SK-N-SH treated with all-trans-retinoic acid at 6 μM for 48 hours (cell line): Measurements from ENCODE around the gene MAOA.

Experiments used
- ATAC-seq: fragments of 200-7000 bp; cut with Tn5 transposase; 3 replicates; pipeline ENCODE4 v1.9.1; 2020; ENCODE audit warnings: mild to moderate bottlenecking, moderate library complexity
- ARNTL ChIP-seq: fragments of 450-650 bp; formaldehyde crosslinking; IDR thresholded peaks from 2 replicates; pipeline ENCODE4 v1.5.0; 2020; ENCODE audit warnings: low read depth, mild to moderate bottlenecking, moderate library complexity, borderline replicate concordance
- BACH2 ChIP-seq: fragments of 250-450 bp; sonication (Bioruptor Pico); IDR thresholded peaks from 2 replicates; pipeline ENCODE4 v1.9.0; 2021; ENCODE audit warnings: mild to moderate bottlenecking, borderline replicate concordance
- CSDC2 ChIP-seq: fragments of 250-450 bp; sonication (Bioruptor Pico); IDR thresholded peaks from 2 replicates; pipeline ENCODE4 v1.5.0; 2020; ENCODE audit warnings: mild to moderate bottlenecking, moderate library complexity
- CSRNP3 ChIP-seq: fragments of 250-450 bp; sonication (Bioruptor Pico); IDR thresholded peaks from 2 replicates; pipeline ENCODE4 v1.5.1; 2021; ENCODE audit warnings: mild to moderate bottlenecking, moderate library complexity
- ESRRG ChIP-seq: fragments of 250-450 bp; sonication (Bioruptor Pico); IDR thresholded peaks from 2 replicates; pipeline ENCODE4 v1.6.1; 2021; ENCODE audit warnings: mild to moderate bottlenecking
- ISL1 ChIP-seq: fragments of 250-450 bp; sonication (Bioruptor Pico); IDR thresholded peaks from 2 replicates; pipeline ENCODE4 v2.1.2; 2022; ENCODE audit warnings: mild to moderate bottlenecking, moderate library complexity
- PATZ1 ChIP-seq: fragments of 250-450 bp; sonication (Bioruptor Pico); IDR thresholded peaks from 2 replicates; pipeline ENCODE4 v1.8.0; 2020; ENCODE audit warnings: mild to moderate bottlenecking, moderate library complexity, borderline replicate concordance
- POU6F1 ChIP-seq: fragments of 250-450 bp; sonication (Bioruptor Pico); IDR thresholded peaks from 2 replicates; pipeline ENCODE4 v1.8.0; 2021; ENCODE audit warnings: low read depth, mild to moderate bottlenecking, moderate library complexity, borderline replicate concordance
- PPARA ChIP-seq: fragments of 250-450 bp; sonication (Bioruptor Pico); IDR thresholded peaks from 2 replicates; pipeline ENCODE4 v1.5.0; 2020; ENCODE audit warnings: mild to moderate bottlenecking, borderline replicate concordance
- RARB ChIP-seq: fragments of 250-450 bp; sonication (Bioruptor Pico); IDR thresholded peaks from 2 replicates; pipeline ENCODE4 v1.8.0; 2021; ENCODE audit warnings: mild to moderate bottlenecking, moderate library complexity
- SNAI2 ChIP-seq: fragments of 250-450 bp; sonication (Bioruptor Pico); IDR thresholded peaks from 2 replicates; pipeline ENCODE4 v1.5.0; 2020; ENCODE audit warnings: mild to moderate bottlenecking, moderate library complexity
- TCF4 ChIP-seq: fragments of 250-450 bp; sonication (Bioruptor Pico); IDR thresholded peaks from 2 replicates; pipeline ENCODE4 v1.8.0; 2021; ENCODE audit warnings: mild to moderate bottlenecking, moderate library complexity, borderline replicate concordance
- TOX ChIP-seq: fragments of 250-450 bp; sonication (Bioruptor Pico); IDR thresholded peaks from 2 replicates; pipeline ENCODE4 v1.8.0; 2021; ENCODE audit warnings: mild to moderate bottlenecking, moderate library complexity, borderline replicate concordance
- TSHZ2 ChIP-seq: fragments of 250-450 bp; sonication (Bioruptor Pico); IDR thresholded peaks from 2 replicates; pipeline ENCODE4 v1.5.0; 2020; ENCODE audit warnings: mild to moderate bottlenecking, moderate library complexity
- ZC3H10 ChIP-seq: fragments of 250-450 bp; sonication (Bioruptor Pico); IDR thresholded peaks from 2 replicates; pipeline ENCODE4 v1.5.1; 2021; ENCODE audit warnings: mild to moderate bottlenecking, moderate library complexity
- ZFP3 ChIP-seq: fragments of 250-450 bp; sonication (Bioruptor Pico); IDR thresholded peaks from 2 replicates; pipeline ENCODE4 v1.5.0; 2020; ENCODE audit warnings: mild to moderate bottlenecking, moderate library complexity
- ZFP30 ChIP-seq: fragments of 450-650 bp; formaldehyde crosslinking; IDR thresholded peaks from 2 replicates; pipeline ENCODE4 v1.5.0; 2022; ENCODE audit warnings: mild to moderate bottlenecking, moderate library complexity
- ZNF565 ChIP-seq: fragments of 450-650 bp; formaldehyde crosslinking; conservative IDR thresholded peaks from 2 replicates; pipeline ENCODE4 v1.5.0; 2020; ENCODE audit warnings: low read depth, mild to moderate bottlenecking, moderate library complexity
- ZNF70 ChIP-seq: fragments of 450-650 bp; formaldehyde crosslinking; IDR thresholded peaks from 2 replicates; pipeline ENCODE4 v1.5.0; 2020; ENCODE audit warnings: mild to moderate bottlenecking, moderate library complexity

Gene MAOA

GRCh38 chrX:43716144-43716543 lies 60.0 kb downstream of the MAOA start:
- no peak for ATAC-seq
- TF ChIP-seq PPARA (no peak), CSDC2 (no peak), TSHZ2 (CRISPR knock-in tag) (no peak)

- no peak for ATAC-seq
- no peak for TF ChIP-seq ZC3H10 (CRISPR knock-in tag)
- no peak for TF ChIP-seq RARB (CRISPR knock-in tag)
- no peak for TF ChIP-seq ESRRG
- no peak for TF ChIP-seq ZNF70 (CRISPR knock-in tag)
- TF ChIP-seq ZNF565: no peak
- no peak for TF ChIP-seq ISL1
- no peak for TF ChIP-seq ARNTL (CRISPR knock-in tag)
- no peak for TF ChIP-seq PATZ1
- no peak for TF ChIP-seq SNAI2
These were observed 60.6 kb downstream of the MAOA start for GRCh38 chrX:43716696-43717095.

GRCh38 chrX:43717161-43717560 lies 61.1 kb downstream of the MAOA start:
- TF ChIP-seq PATZ1: no peak
- TF ChIP-seq BACH2 (CRISPR knock-in tag): no peak
- TF ChIP-seq CSRNP3 (CRISPR knock-in tag): no peak
- no peak for TF ChIP-seq ISL1
- TF ChIP-seq POU6F1 (CRISPR knock-in tag): no peak
- TF ChIP-seq ZNF70 (CRISPR knock-in tag): no peak
- ATAC-seq: no peak

GRCh38 chrX:43718081-43718480 lies 62.0 kb downstream of the MAOA start:
- ATAC-seq: no peak
- no peak for TF ChIP-seq TOX (CRISPR knock-in tag)
- no peak for TF ChIP-seq ZFP3
- no peak for TF ChIP-seq ZNF70 (CRISPR knock-in tag)
- no peak for TF ChIP-seq BACH2 (CRISPR knock-in tag)
- TF ChIP-seq ARNTL (CRISPR knock-in tag): no peak
- no peak for TF ChIP-seq POU6F1 (CRISPR knock-in tag)
- no peak for TF ChIP-seq TCF4
- TF ChIP-seq PPARA: no peak
- TF ChIP-seq ESRRG: no peak
- TF ChIP-seq ZFP30 (CRISPR knock-in tag): no peak
- no peak for TF ChIP-seq CSDC2
- TF ChIP-seq ISL1: no peak
